NCI-H69 (cell line): ENCODE results near the gene SMCO3.

Experiments
- DNase-seq: peaks from one replicate; lab custom pipeline; 2025; lab: John Stamatoyannopoulos, UW

SMCO3 gene

GRCh38 chr12:14827043-14827442 lies 13.1 kb upstream of the SMCO3 start:
- no peak for DNase-seq

GRCh38 chr12:14826491-14826890 lies 12.5 kb upstream of the SMCO3 start:
- no peak for DNase-seq

GRCh38 chr12:14825256-14825655 lies 11.3 kb upstream of the SMCO3 start:
- no peak for DNase-seq

GRCh38 chr12:14824012-14824634 lies 10.1 kb upstream of the SMCO3 start:
- no peak for DNase-seq

- no peak for DNase-seq
These were observed 2.5 kb downstream of the SMCO3 start for GRCh38 chr12:14811486-14811885.

- DNase-seq = peak; percentile 11
These were observed 3.0 kb downstream of the SMCO3 start for GRCh38 chr12:14810953-14811483.

GRCh38 chr12:14810167-14810952 lies 3.6 kb downstream of the SMCO3 start:
- no peak for DNase-seq

GRCh38 chr12:14803830-14804160 lies 10.2 kb downstream of the SMCO3 start:
- peak; percentile 67 for DNase-seq

- peak; percentile 98 for DNase-seq
These were observed 10.8 kb downstream of the SMCO3 start, which contains the start of the genes C12orf60 and WBP11 for GRCh38 chr12:14803011-14803829. C12orf60 (plus strand) TSS chr12:14803670; CDS start chr12:14822936, 19,266 bp downstream. WBP11 (minus strand) TSS chr12:14803478; CDS start chr12:14801383, 2,095 bp downstream.

- DNase-seq = no peak
These were observed 11.3 kb downstream of the SMCO3 start for GRCh38 chr12:14802721-14803010.

- no peak for DNase-seq
These were observed 11.7 kb downstream of the SMCO3 start for GRCh38 chr12:14802247-14802646.

GRCh38 chr12:14795028-14795448 lies 18.9 kb downstream of the SMCO3 start:
- no peak for DNase-seq

- no peak for DNase-seq
These were observed 28.4 kb downstream of the SMCO3 start for GRCh38 chr12:14785568-14785967.

GRCh38 chr12:14784471-14784870 lies 29.5 kb downstream of the SMCO3 start:
- no peak for DNase-seq

- no peak for DNase-seq
These were observed 31.2 kb downstream of the SMCO3 start for GRCh38 chr12:14782756-14783155.

GRCh38 chr12:14781563-14781962 lies 32.4 kb downstream of the SMCO3 start:
- DNase-seq = no peak

GRCh38 chr12:14780859-14781258 lies 33.1 kb downstream of the SMCO3 start:
- no peak for DNase-seq

- no peak for DNase-seq
These were observed 34.1 kb downstream of the SMCO3 start for GRCh38 chr12:14779834-14780233.

GRCh38 chr12:14777271-14777670 lies 36.7 kb downstream of the SMCO3 start:
- DNase-seq = peak; percentile 85

- DNase-seq = peak; percentile 29
These were observed 37.6 kb downstream of the SMCO3 start for GRCh38 chr12:14776236-14776961.

GRCh38 chr12:14775636-14775980 lies 38.4 kb downstream of the SMCO3 start:
- peak; percentile 12 for DNase-seq
